ENCODE data around the gene EPHA5. TPM values are rescaled to one million over a fixed set of nuclear protein-coding genes. Genes with fewer than 3 reads are reported as not detected.

Gene EPHA5
- total RNA-seq, 1 experiment from 2014 or later, result not detected

GRCh38 chr4:65661471-65661870, 8.8 kb downstream of the EPHA5 start:
- Histone ChIP-seq H3K9me3 (ENCODE audit: control insufficient read depth in 1 of 2, insufficient read depth in 1 of 2, low read depth in 1 of 2, low read length in 2 of 2) (peaks cover 0 to 4% of the 10 kb centered on the region in 2 experiments; a peak in 2 of 4 replicates), H3K9me2 (ENCODE audit: insufficient read depth) (no peaks in the 10 kb centered on the region), H3K4me1 (ENCODE audit: control insufficient read depth in 1 of 2, insufficient read depth in 2 of 2, low read length in 2 of 2) (no peaks in the 10 kb centered on the region), H4K20me1 (ENCODE audit: insufficient read depth) (no peaks in the 10 kb centered on the region), H3K9ac (ENCODE audit: low read length) (no peak overlapping the region), H2AFZ (ENCODE audit: low read depth, low read length, poor library complexity, severe bottlenecking) (no peak overlapping the region), H3K27me3 (ENCODE audit: insufficient read depth, low read length) (no peaks in the 10 kb centered on the region), H3K4me3 (replicated peaks in 1 of 2; ENCODE audit: low read depth in 1 of 2, low read length in 2 of 2) (no peak overlapping the region), H3K4me2 (ENCODE audit: low read length) (no peak overlapping the region), H3K36me3 (ENCODE audit: control insufficient read depth in 1 of 2, insufficient read depth in 2 of 2, low read length in 2 of 2) (no peaks in the 10 kb centered on the region), H3K27ac (ENCODE audit: low read depth, low read length) (no peak overlapping the region), H3K79me2 (ENCODE audit: insufficient read depth, low read length) (no peaks in the 10 kb centered on the region)
- BruUV-seq (replicated peaks), result no TSS peak
- intact Hi-C loops (cut with micrococcal nuclease), result no loop called here
- CTCF ChIA-PET, result no interaction called here
- DNase-seq (ENCODE audit: low read depth, low spot score) (no peak), ATAC-seq (no peak)
- POLR2A ChIA-PET, result no interaction called here
- TF ChIP-seq JUND (IDR thresholded peaks at IDR 0.05), result no peak
- TF ChIP-seq ZBTB33 (IDR thresholded peaks at IDR 0.05; ENCODE audit: extremely low read depth, insufficient replicate concordance, low read length), result no peak
- TF ChIP-seq REST (IDR thresholded peaks at IDR 0.05; ENCODE audit: low read depth), result no peak
- TF ChIP-seq ATF3 (IDR thresholded peaks at IDR 0.05), result no peak
- no peak for TF ChIP-seq ZFX (IDR thresholded peaks at IDR 0.05)
- TF ChIP-seq SRF (IDR thresholded peaks at IDR 0.05; ENCODE audit: low read depth), result no peak
- TF ChIP-seq EZH2 (IDR thresholded peaks at IDR 0.05), result no peak
- no peak for TF ChIP-seq CBX3 (IDR thresholded peaks at IDR 0.05; ENCODE audit: low read depth)
- RAD21 ChIA-PET (ENCODE audit: low non-redundant PET in 1 of 2, low total read pairs in 2 of 2, uncharacterized antibody in 2 of 2, unreplicated experiment in 2 of 2), result no interaction called here

Measured in HCT116 (cell line).